GM18517 (cell line): ENCODE measurements around the gene CELF2.
A peak's percentile ranks its signal among the peaks of the same experiment; 100 is the strongest.

Experiments used
- ATAC-seq: cut with Tn5 transposase; IDR thresholded peaks from one replicate; pipeline ENCODE4 v1.9.1; 2021; ENCODE audit warnings: mild to moderate bottlenecking, moderate library complexity; ENCODE audit not compliant: unreplicated experiment

The CELF2 gene

GRCh38 chr10:11192304-11193000, 174.8 kb downstream of the CELF2 start:
- no peak for ATAC-seq

GRCh38 chr10:11193001-11193551, 175.4 kb downstream of the CELF2 start:
- ATAC-seq, result no peak

GRCh38 chr10:11194859-11195586, 177.4 kb downstream of the CELF2 start:
- no peak for ATAC-seq

GRCh38 chr10:11195623-11196022, 178.0 kb downstream of the CELF2 start:
- ATAC-seq, result no peak

GRCh38 chr10:11197266-11197712, 179.6 kb downstream of the CELF2 start:
- ATAC-seq, result peak; percentile 75

GRCh38 chr10:11197878-11198277, 180.2 kb downstream of the CELF2 start:
- no peak for ATAC-seq

- no peak for ATAC-seq
These were observed 184.2 kb downstream of the CELF2 start for GRCh38 chr10:11201911-11202310.

- ATAC-seq, result no peak
These were observed 186.8 kb downstream of the CELF2 start for GRCh38 chr10:11204351-11204942.

- no peak for ATAC-seq
These were observed 187.5 kb downstream of the CELF2 start for GRCh38 chr10:11205030-11205772.

GRCh38 chr10:11206676-11207559, 189.2 kb downstream of the CELF2 start:
- no peak for ATAC-seq

GRCh38 chr10:11207560-11207844, 189.8 kb downstream of the CELF2 start:
- no peak for ATAC-seq

GRCh38 chr10:11208243-11208642, 190.6 kb downstream of the CELF2 start:
- no peak for ATAC-seq

GRCh38 chr10:11208908-11209829, 191.5 kb downstream of the CELF2 start:
- ATAC-seq, result peak; percentile 70

GRCh38 chr10:11209830-11210181, 192.1 kb downstream of the CELF2 start:
- ATAC-seq, result peak; percentile 36

- no peak for ATAC-seq
These were observed 192.7 kb downstream of the CELF2 start for GRCh38 chr10:11210211-11210922.

- ATAC-seq, result no peak
These were observed 194.8 kb downstream of the CELF2 start for GRCh38 chr10:11212288-11213085.

- ATAC-seq, result no peak
These were observed 195.5 kb downstream of the CELF2 start for GRCh38 chr10:11213137-11213536.

- ATAC-seq, result no peak
These were observed 196.7 kb downstream of the CELF2 start for GRCh38 chr10:11214407-11214806.
